Measurements from ENCODE around the gene TRIM17. TPM values are rescaled to one million over a fixed set of nuclear protein-coding genes. Genes with fewer than 3 reads are reported as not detected.

The TRIM17 gene
- polyA plus RNA-seq, 1 experiment, result 0.16 TPM

GRCh38 chr1:228379666-228380065, 37.0 kb downstream of the TRIM17 start:
- ChIA-PET CTCF (interaction anchor here (0.8 to 3.5 kb wide), 2 partner anchors 14 to 79 kb away, joined by 8 to 27 read pairs; no protein-coding TSS in a partner anchor), POLR2A (interaction anchor here (1.5 kb wide), 1 partner anchor 27 kb away, joined by 9 read pairs; the partner anchor contains the start of gene TRIM11)
- DNase-seq (ENCODE audit: low read depth, low spot score), result no peak
- H3K27ac ChIP-seq (ENCODE audit: low read depth, low read length), result no peak overlapping the region
- H3K27me3 ChIP-seq (ENCODE audit: control insufficient read depth, insufficient read depth, low read length), result no peaks in the 10 kb centered on the region
- H3K9me3 ChIP-seq (ENCODE audit: control insufficient read depth, insufficient read depth, low read length), result peaks cover 24% of the 10 kb centered on the region
- no peak for TF ChIP-seq CTCF (IDR thresholded peaks at IDR 0.05; ENCODE audit: low read depth, low read length)
- H3K4me3 ChIP-seq (ENCODE audit: low read depth, low read length), result no peak overlapping the region

GRCh38 chr1:228378873-228379460, 37.7 kb downstream of the TRIM17 start:
- no peak for DNase-seq (ENCODE audit: low read depth, low spot score)
- CTCF ChIA-PET, result interaction anchor here (0.8 to 3.5 kb wide), 2 partner anchors 14 to 80 kb away, joined by 8 to 27 read pairs; no protein-coding TSS in a partner anchor
- Histone ChIP-seq H3K9me3 (ENCODE audit: control insufficient read depth, insufficient read depth, low read length) (peaks cover 24% of the 10 kb centered on the region), H3K4me3 (ENCODE audit: low read depth, low read length) (peak overlapping the region; percentile 66), H3K27me3 (ENCODE audit: control insufficient read depth, insufficient read depth, low read length) (no peaks in the 10 kb centered on the region), H3K27ac (ENCODE audit: low read depth, low read length) (no peak overlapping the region)
- TF ChIP-seq CTCF (IDR thresholded peaks at IDR 0.05; ENCODE audit: low read depth, low read length), result no peak
- POLR2A ChIA-PET, result interaction anchor here (1.0 to 1.5 kb wide), 3 partner anchors 14 to 79 kb away, joined by 3 to 9 read pairs (median 6); partner anchors contain the start of gene TRIM11

- Histone ChIP-seq H3K9me3 (ENCODE audit: control insufficient read depth, insufficient read depth, low read length) (peaks cover 24% of the 10 kb centered on the region), H3K27ac (ENCODE audit: low read depth, low read length) (no peak overlapping the region), H3K27me3 (ENCODE audit: control insufficient read depth, insufficient read depth, low read length) (no peaks in the 10 kb centered on the region), H3K4me3 (ENCODE audit: low read depth, low read length) (peak overlapping the region; percentile 66)
- ChIA-PET CTCF (no interaction called here), POLR2A (interaction anchor here (1.0 to 1.5 kb wide), 3 partner anchors 15 to 79 kb away, joined by 3 to 9 read pairs (median 6); partner anchors contain the start of gene TRIM11)
- DNase-seq (ENCODE audit: low read depth, low spot score), result peak; percentile 57
- peak; percentile 59 for TF ChIP-seq CTCF (IDR thresholded peaks at IDR 0.05; ENCODE audit: low read depth, low read length)
Observed at GRCh38 chr1:228378090-228378872, 38.4 kb downstream of the TRIM17 start.

- 0 out of 2 replicates have a peak overlapping the region, but pooled peaks have one; percentile 32 for H3K4me3 ChIP-seq (ENCODE audit: low read depth, low read length)
- H3K9me3 ChIP-seq (ENCODE audit: control insufficient read depth, insufficient read depth, low read length), result peaks cover 24% of the 10 kb centered on the region
- no peaks in the 10 kb centered on the region for H3K27me3 ChIP-seq (ENCODE audit: control insufficient read depth, insufficient read depth, low read length)
- POLR2A ChIA-PET, result no interaction called here
- CTCF ChIA-PET, result no interaction called here
- no peak for TF ChIP-seq CTCF (IDR thresholded peaks at IDR 0.05; ENCODE audit: low read depth, low read length)
- H3K27ac ChIP-seq (ENCODE audit: low read depth, low read length), result no peak overlapping the region
- no peak for DNase-seq (ENCODE audit: low read depth, low spot score)
Observed at GRCh38 chr1:228377664-228378089, 39.0 kb downstream of the TRIM17 start.
